ENCODE results near the gene NIPA2.
A peak's percentile ranks its signal among the peaks of the same experiment; 100 is the strongest.

NIPA2 gene

DNA sequence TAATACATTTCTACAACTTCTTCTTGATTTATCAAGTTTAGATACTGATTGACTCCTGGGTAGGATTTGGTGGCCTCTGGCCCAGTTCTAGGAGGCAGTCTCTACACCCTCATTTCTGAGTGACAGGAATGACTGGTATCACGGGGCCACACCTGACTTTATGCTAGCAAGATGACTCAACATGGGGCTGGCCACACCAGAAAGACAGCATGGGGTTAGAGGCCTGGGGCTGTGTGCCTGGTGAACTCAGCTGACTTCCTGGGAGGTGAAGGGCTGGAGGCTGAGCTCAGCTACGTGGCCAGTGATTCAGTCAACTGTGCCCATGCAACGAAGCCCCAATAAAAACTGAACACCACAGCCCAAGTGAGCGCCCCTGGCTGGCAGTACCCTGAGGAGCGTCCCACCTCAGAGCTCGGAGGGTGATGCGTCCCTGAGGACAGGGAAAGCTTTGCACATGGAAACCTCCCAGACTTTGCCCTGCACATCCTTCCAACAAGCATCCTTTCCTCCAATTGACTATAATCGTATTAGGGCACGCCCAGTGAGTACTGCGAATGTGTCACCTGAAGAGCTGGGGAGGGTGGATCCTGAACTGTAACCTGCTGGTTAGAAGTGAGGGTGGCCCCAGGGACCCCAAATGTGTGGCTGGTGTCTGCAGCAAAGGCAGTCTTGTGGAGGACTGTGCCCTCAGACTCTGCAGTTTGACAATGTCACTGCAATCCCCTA lies 57.2 kb downstream of the NIPA2 start:
- no peak overlapping the region for H3K4me3 ChIP-seq (ENCODE audit: low read depth, low read length)
- peaks cover 35% of the 10 kb centered on the region for H3K36me3 ChIP-seq (replicated peaks)
- no peak for TF ChIP-seq CTCF (IDR thresholded peaks at IDR 0.05; ENCODE audit: low read depth, low read length, missing control alignments)
- in situ Hi-C loops (cut with HindIII; ENCODE audit: low pct_ligation_motif_present, low sequenced_read_pairs) = no loop called here
- peak; percentile 31 for DNase-seq
- H3K27ac ChIP-seq = no peak overlapping the region
- no peaks in the 10 kb centered on the region for H3K27me3 ChIP-seq (replicated peaks)

DNA sequence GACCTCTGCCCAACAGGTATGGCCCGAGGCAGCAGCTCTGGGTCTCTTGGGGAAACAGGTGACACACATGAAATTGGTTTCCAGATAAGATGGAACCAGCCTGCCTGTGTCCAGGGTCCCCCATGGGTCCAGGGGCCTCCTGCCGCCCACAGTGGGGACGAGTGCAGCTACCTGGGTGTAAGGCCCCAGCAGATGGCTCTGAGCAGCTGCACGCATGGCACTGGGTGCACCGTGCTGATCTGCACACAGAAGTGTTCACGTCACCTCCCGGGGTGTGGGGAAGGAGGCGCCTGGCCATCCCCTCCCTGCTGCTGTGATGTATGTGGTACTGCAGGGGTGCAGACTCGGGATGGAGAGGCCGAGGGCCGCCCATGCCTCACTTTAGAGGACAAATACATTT lies 63.6 kb downstream of the NIPA2 start:
- Histone ChIP-seq H3K27me3 (replicated peaks) (no peaks in the 10 kb centered on the region), H3K27ac (no peak overlapping the region), H3K36me3 (replicated peaks) (peaks cover 48% of the 10 kb centered on the region), H3K4me3 (ENCODE audit: low read depth, low read length) (no peak overlapping the region)
- no peak for TF ChIP-seq CTCF (IDR thresholded peaks at IDR 0.05; ENCODE audit: low read depth, low read length, missing control alignments)
- DNase-seq = no peak
- in situ Hi-C loops (cut with HindIII; ENCODE audit: low pct_ligation_motif_present, low sequenced_read_pairs) = no loop called here

- in situ Hi-C loops (cut with HindIII; ENCODE audit: low pct_ligation_motif_present, low sequenced_read_pairs) = no loop called here
- TF ChIP-seq CTCF (IDR thresholded peaks at IDR 0.05; ENCODE audit: low read depth, low read length, missing control alignments) = no peak
- Histone ChIP-seq H3K27me3 (replicated peaks) (no peaks in the 10 kb centered on the region), H3K36me3 (replicated peaks) (peaks cover 47% of the 10 kb centered on the region), H3K4me3 (ENCODE audit: low read depth, low read length) (no peak overlapping the region), H3K27ac (no peak overlapping the region)
- no peak for DNase-seq
These were observed 64.1 kb downstream of the NIPA2 start for GRCh38 chr15:22902578-22902977.

DNA sequence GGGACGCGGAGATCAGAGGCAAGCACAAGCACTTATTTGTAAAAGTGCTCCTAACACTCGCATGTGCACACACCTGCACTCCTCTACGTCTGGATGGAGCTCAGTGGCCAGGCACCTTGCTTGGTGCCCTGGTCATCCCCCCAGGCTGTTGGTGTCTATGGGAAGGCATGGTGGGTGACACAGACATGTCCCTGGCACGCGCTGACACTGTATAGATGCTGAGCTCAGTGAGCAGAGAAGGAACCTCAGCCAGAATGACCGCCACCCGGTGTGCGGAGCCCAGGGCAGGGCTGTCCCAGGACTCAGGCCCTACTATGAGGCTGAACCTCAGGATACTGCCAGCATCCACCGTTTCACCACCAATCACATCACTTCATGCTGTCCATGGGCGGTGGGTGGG lies 64.5 kb downstream of the NIPA2 start:
- no peak for TF ChIP-seq CTCF (IDR thresholded peaks at IDR 0.05; ENCODE audit: low read depth, low read length, missing control alignments)
- Histone ChIP-seq H3K27ac (no peak overlapping the region), H3K36me3 (replicated peaks) (peaks cover 47% of the 10 kb centered on the region), H3K4me3 (ENCODE audit: low read depth, low read length) (no peak overlapping the region), H3K27me3 (replicated peaks) (no peaks in the 10 kb centered on the region)
- in situ Hi-C loops (cut with HindIII; ENCODE audit: low pct_ligation_motif_present, low sequenced_read_pairs) = no loop called here
- no peak for DNase-seq

GRCh38 chr15:22903427-22903826 lies 65.0 kb downstream of the NIPA2 start:
- H3K27me3 ChIP-seq (replicated peaks) = no peaks in the 10 kb centered on the region
- TF ChIP-seq CTCF (IDR thresholded peaks at IDR 0.05; ENCODE audit: low read depth, low read length, missing control alignments) = no peak
- in situ Hi-C loops (cut with HindIII; ENCODE audit: low pct_ligation_motif_present, low sequenced_read_pairs) = no loop called here
- no peak overlapping the region for H3K4me3 ChIP-seq (ENCODE audit: low read depth, low read length)
- DNase-seq = no peak
- H3K36me3 ChIP-seq (replicated peaks) = peaks cover 49% of the 10 kb centered on the region
- no peak overlapping the region for H3K27ac ChIP-seq
